Measurements from ENCODE around the gene PSG6.
"Not testable (repeated sequence)": the region's sequence is repeated elsewhere in the genome, so short reads cannot be mapped to it uniquely, and the experiment has no call there.

- not testable (repeated sequence) for TF ChIP-seq GLIS3 (CRISPR knock-in tag; IDR thresholded peaks at IDR 0.05); TCF4 (CRISPR knock-in tag; IDR thresholded peaks at IDR 0.05; ENCODE audit: borderline replicate concordance)
Measured at GRCh38 chr19:42916931-42917330, 763 bp downstream of the PSG6 start.

Data from SK-N-SH treated with all-trans-retinoic acid at 6 μM for 48 hours (cell line).